ENCODE measurements around the gene MORN1.

MORN1 gene

DNA sequence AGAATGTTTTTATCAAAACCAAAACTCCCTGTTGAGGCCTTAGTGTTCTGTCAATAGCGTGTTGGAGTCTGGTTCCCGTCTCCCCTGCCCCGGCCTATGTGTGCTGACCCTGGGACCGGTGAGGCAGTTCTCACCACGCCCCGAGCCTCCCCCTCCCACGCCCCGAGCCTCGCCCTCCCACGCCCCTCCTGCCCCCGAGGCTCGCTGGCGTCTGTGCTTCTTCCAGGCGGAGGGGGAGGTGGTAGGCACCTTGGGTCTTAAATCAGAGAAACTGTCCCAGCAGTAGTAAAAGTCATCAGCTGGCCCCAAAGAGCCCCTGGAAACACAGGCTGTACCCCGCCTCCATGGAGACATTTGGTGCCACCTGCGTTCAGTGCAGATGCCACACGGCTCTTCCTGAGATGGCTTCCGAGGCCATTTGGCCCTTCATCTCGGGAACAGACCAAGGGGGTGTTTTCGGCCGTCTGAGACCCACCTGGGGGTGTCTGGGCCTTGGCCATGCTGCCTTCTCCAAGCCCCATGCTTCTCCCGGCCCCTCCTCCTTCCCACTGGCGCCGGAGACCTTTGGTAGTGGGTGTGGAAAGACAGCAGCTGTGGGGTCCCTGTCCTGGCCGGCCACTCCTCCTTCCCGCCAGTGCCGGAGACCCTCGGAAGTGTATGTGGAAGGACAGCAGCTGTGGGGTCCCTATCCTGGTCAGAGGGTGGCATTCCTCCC is 118.5 kb downstream of the MORN1 start:
- DNase-seq (ENCODE audit: low read depth) = no peak

DNA sequence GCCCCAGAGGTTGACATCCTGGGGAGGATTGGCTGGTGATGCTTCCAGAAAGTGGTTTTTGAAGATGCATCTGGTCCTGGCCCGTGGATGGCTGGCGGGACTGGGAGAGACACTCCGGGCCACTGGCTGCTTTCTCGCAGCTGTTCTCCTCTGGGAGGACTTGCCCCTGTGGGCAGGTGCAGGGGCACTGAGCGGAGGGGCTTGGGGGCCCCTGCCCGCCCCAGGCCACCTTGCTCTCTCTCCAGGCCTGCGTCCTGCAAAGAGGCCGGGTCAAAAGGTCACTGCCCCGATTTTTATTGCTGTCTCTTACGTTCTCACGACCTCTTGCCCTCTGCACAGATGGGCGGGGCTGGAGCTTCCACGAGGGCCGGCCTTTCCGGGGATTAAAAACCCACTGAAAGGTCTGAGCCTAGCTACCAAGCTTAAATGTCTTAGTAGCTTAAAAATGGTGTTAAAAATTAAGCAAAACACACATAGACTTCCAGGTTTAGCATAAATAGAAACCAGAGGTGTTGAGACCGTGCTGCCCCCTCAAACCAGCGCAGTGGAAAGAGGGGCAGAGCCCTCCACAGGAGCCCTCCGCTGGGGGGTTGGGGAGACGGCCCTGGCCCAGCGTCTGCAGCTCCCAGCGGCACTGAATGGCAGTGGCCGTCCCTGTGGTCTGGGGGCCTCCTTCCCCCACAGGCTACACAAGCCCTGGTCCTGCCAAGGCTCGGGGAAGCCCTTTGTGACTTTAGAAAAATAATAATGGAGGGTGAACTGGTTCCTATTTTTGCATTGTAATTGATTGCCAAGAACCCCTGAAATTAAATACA is 119.3 kb downstream of the MORN1 start:
- DNase-seq (ENCODE audit: low read depth) = no peak
